WTC11 (cell line): ENCODE data around the gene ZNF710. TPM values are rescaled to one million over a fixed set of nuclear protein-coding genes. Genes with fewer than 3 reads are reported as not detected.

Experiments used
- ATAC-seq: fragments of 200-7000 bp; cut with Tn5 transposase; 2 replicates; pipeline ENCODE4 v1.10.0; 2021; ENCODE audit warnings: mild to moderate bottlenecking, moderate library complexity
- CTCF ChIA-PET: fragments of 300-600 bp; sonication (Branson Sonifier 250); formaldehyde crosslinking; loops from one replicate; lab custom pipeline; 2021; ENCODE audit warnings: antibody characterized with exemption; lab: Charles Lee
- POLR2A ChIA-PET: fragments of 350-600 bp; sonication (Branson Sonifier 250); formaldehyde crosslinking; loops from one replicate; lab custom pipeline; 2021; ENCODE audit warnings: antibody characterized with exemption; lab: Charles Lee
- DNase-seq: peaks from one replicate; pipeline ENCODE4 v3.0.0; 2021; ENCODE audit warnings: low spot score
- H3K27ac Mint-ChIP-seq: 2 replicates; pipeline ENCODE4 v1.8.0; 2021; ENCODE audit warnings: mixed read lengths
- H3K27me3 Mint-ChIP-seq: 2 replicates; pipeline ENCODE4 v1.8.0; 2021; ENCODE audit warnings: low read depth, mild to moderate bottlenecking, moderate library complexity, mixed read lengths
- H3K36me3 Mint-ChIP-seq: 2 replicates; pipeline ENCODE4 v1.8.0; 2021; ENCODE audit warnings: mixed read lengths
- H3K4me1 Mint-ChIP-seq: 2 replicates; pipeline ENCODE4 v1.8.0; 2022; ENCODE audit warnings: mixed read lengths
- H3K4me3 Mint-ChIP-seq: 2 replicates; pipeline ENCODE4 v1.8.0; 2021; ENCODE audit warnings: mild to moderate bottlenecking, moderate library complexity, mixed read lengths
- H3K9me3 Mint-ChIP-seq: 2 replicates; pipeline ENCODE4 v1.8.0; 2021; ENCODE audit warnings: mixed read lengths
- ARID4B ChIP-seq: sonication (generic); formaldehyde crosslinking; IDR thresholded peaks from 2 replicates; pipeline ENCODE4 v1.8.0; 2023; ENCODE audit warnings: missing genetic modification reagents, mild to moderate bottlenecking, borderline replicate concordance
- E2F1 ChIP-seq: sonication (generic); formaldehyde crosslinking; IDR thresholded peaks from 2 replicates; pipeline ENCODE4 v1.8.0; 2022; ENCODE audit warnings: mild to moderate bottlenecking, missing genetic modification reagents
- FOXP4 ChIP-seq: sonication (generic); formaldehyde crosslinking; IDR thresholded peaks from 2 replicates; pipeline ENCODE4 v1.8.0; 2022; ENCODE audit warnings: mild to moderate bottlenecking, missing genetic modification reagents
- IRF2 ChIP-seq: sonication (generic); formaldehyde crosslinking; IDR thresholded peaks from 2 replicates; pipeline ENCODE4 v1.8.0; 2022; ENCODE audit warnings: low read depth, missing genetic modification reagents, borderline replicate concordance
- KAT7 ChIP-seq: sonication (generic); formaldehyde crosslinking; IDR thresholded peaks from 2 replicates; pipeline ENCODE4 v1.8.1; 2023; ENCODE audit warnings: missing genetic modification reagents, mild to moderate bottlenecking, borderline replicate concordance
- OVOL2 ChIP-seq: fragments of 250-450 bp; sonication (Bioruptor Pico); IDR thresholded peaks from 2 replicates; pipeline ENCODE4 v1.9.0; 2021; ENCODE audit warnings: mild to moderate bottlenecking, borderline replicate concordance
- PRDM15 ChIP-seq: sonication (generic); formaldehyde crosslinking; IDR thresholded peaks from 2 replicates; pipeline ENCODE4 v1.8.0; 2022; ENCODE audit warnings: missing genetic modification reagents
- SMAD4 ChIP-seq: sonication (generic); formaldehyde crosslinking; IDR thresholded peaks from 2 replicates; pipeline ENCODE4 v1.8.0; 2022; ENCODE audit warnings: mild to moderate bottlenecking, missing genetic modification reagents
- ZNF121 ChIP-seq: sonication (generic); formaldehyde crosslinking; IDR thresholded peaks from 2 replicates; pipeline ENCODE4 v1.8.0; 2023; ENCODE audit warnings: missing genetic modification reagents
- ZNF138 ChIP-seq: sonication (generic); formaldehyde crosslinking; conservative IDR thresholded peaks from 2 replicates; pipeline ENCODE4 v1.8.1; 2022; ENCODE audit warnings: mild to moderate bottlenecking, moderate library complexity, missing genetic modification reagents
- ZNF425 ChIP-seq: fragments of 250-450 bp; sonication (Bioruptor Pico); conservative IDR thresholded peaks from 2 replicates; pipeline ENCODE4 v1.9.0; 2021; ENCODE audit warnings: mild to moderate bottlenecking
- ZNF512 ChIP-seq: sonication (generic); formaldehyde crosslinking; IDR thresholded peaks from 2 replicates; pipeline ENCODE4 v1.8.1; 2022; ENCODE audit warnings: missing genetic modification reagents, borderline replicate concordance
- ZNF671 ChIP-seq: fragments of 250-450 bp; sonication (Bioruptor Pico); IDR thresholded peaks from 2 replicates; pipeline ENCODE4 v1.8.0; 2021; ENCODE audit warnings: mild to moderate bottlenecking
- total RNA-seq: library from RNA; stranded (reverse); gene quantifications from 3 replicates; pipeline ENCODE4 v1.2.3, GENCODE V29; 2021

ZNF710 gene
- total RNA-seq, 1 experiment from 2014 or later: 25.9 TPM

GRCh38 chr15:90043530-90044010 is 42.4 kb downstream of the ZNF710 start:
- no peak overlapping the region for H3K4me3 Mint-ChIP-seq
- H3K27ac Mint-ChIP-seq: peak overlapping the region; percentile 69
- H3K27me3 Mint-ChIP-seq: no peaks in the 10 kb centered on the region
- no peaks in the 10 kb centered on the region for H3K36me3 Mint-ChIP-seq
- ATAC-seq: peak; percentile 16; the same call in 1 of the 2 replicates
- ChIA-PET CTCF (interaction anchor here (1.1 to 1.4 kb wide), 3 partner anchors 9 to 283 kb away, joined by 3 to 4 read pairs (median 3); no protein-coding TSS in a partner anchor), POLR2A (interaction anchor here (0.7 kb wide), 1 partner anchor 16 kb away, joined by 3 read pairs; no protein-coding TSS in a partner anchor)
- no peak for TF ChIP-seq SMAD4 (CRISPR knock-in tag)
- TF ChIP-seq E2F1 (CRISPR knock-in tag): no peak
- no peak for TF ChIP-seq ZNF138
- no peak for TF ChIP-seq FOXP4
- TF ChIP-seq ZNF425 (CRISPR knock-in tag): no peak
- TF ChIP-seq PRDM15 (CRISPR knock-in tag): no peak
- no peak for TF ChIP-seq KAT7
- no peak for TF ChIP-seq ZNF121 (CRISPR knock-in tag)
- TF ChIP-seq IRF2 (CRISPR knock-in tag): no peak
- no peak for TF ChIP-seq ARID4B
- no peak for DNase-seq
- no peaks in the 10 kb centered on the region for H3K9me3 Mint-ChIP-seq
- peaks cover 27% of the 10 kb centered on the region for H3K4me1 Mint-ChIP-seq

- Mint-ChIP-seq H3K4me3 (no peak overlapping the region), H3K4me1 (peaks cover 27% of the 10 kb centered on the region), H3K27ac (0 out of 2 replicates have a peak overlapping the region, but pooled peaks have one; percentile 69), H3K27me3 (no peaks in the 10 kb centered on the region), H3K36me3 (no peaks in the 10 kb centered on the region), H3K9me3 (no peaks in the 10 kb centered on the region)
- no peak for DNase-seq
- TF ChIP-seq E2F1 (CRISPR knock-in tag) (no peak), ZNF671 (CRISPR knock-in tag) (no peak), OVOL2 (CRISPR knock-in tag) (no peak), ZNF512 (CRISPR knock-in tag) (no peak)
- no peak for ATAC-seq
- POLR2A ChIA-PET: no interaction called here
- CTCF ChIA-PET: no interaction called here
These were observed 43.1 kb downstream of the ZNF710 start for GRCh38 chr15:90044191-90044590.
